HepG2 (cell line): Measurements from ENCODE around the gene CDC14B. TPM values are rescaled to one million over a fixed set of nuclear protein-coding genes. Genes with fewer than 3 reads are reported as not detected.

Experiments
- ATAC-seq: fragments of 200-7000 bp; cut with Tn5 transposase; 3 replicates; pipeline ENCODE4 v1.9.1; 2020; ENCODE audit warnings: mild to moderate bottlenecking, moderate library complexity
- BruUV-seq: library from RNA; stranded (reverse); fragments of 400-500 nt; replicated peaks from 2 replicates; lab custom pipeline; 2021; lab: Mats Ljungman, UMichigan
- CTCF ChIA-PET: fragments of 300-600 bp; formaldehyde crosslinking; extraction: SDS; loops from one replicate; lab custom pipeline; 2021; ENCODE audit warnings: low total read pairs, inconsistent platforms, low intra/inter-chr PET ratio; lab: Yijun Ruan, JAX
- POLR2A ChIA-PET: fragments of 350-600 bp; sonication (Branson Sonifier 250); formaldehyde crosslinking; loops from one replicate; lab custom pipeline; 2020; ENCODE audit warnings: antibody characterized with exemption, inconsistent platforms; lab: Yijun Ruan, JAX
- DNase-seq: peaks from one replicate; pipeline ENCODE4 v3.0.0-alpha.2; 2015; ENCODE audit warnings: low spot score
- FAIRE-seq: peaks from 3 replicates; lab custom pipeline; 2011; peaks lifted over from hg19 to GRCh38; lab: Jason Lieb, UNC
- H2AFZ ChIP-seq: one replicate; pipeline ENCODE4 v1.6.1; 2011; ENCODE audit warnings: low read length, inconsistent platforms
- H3K27ac ChIP-seq: fragments of 300-600 bp; 3 replicates; pipeline ENCODE4 v1.8.0; 2011; ENCODE audit warnings: mixed run types, mild to moderate bottlenecking, mixed read lengths, low read length, inconsistent platforms; ENCODE audit not compliant: insufficient read depth; ENCODE audit errors: extremely low read length
- H3K27me3 ChIP-seq, 2 experiments: fragments of 200-600 bp in 1 of 2; 2 replicates in 1 of 2; 3 replicates in 1 of 2; pipeline versions ENCODE4 v1.6.0 to v1.8.0; 2011; ENCODE audit warnings: low read length in 2 of 2, mild to moderate bottlenecking in 2 of 2, moderate library complexity in 2 of 2, inconsistent platforms in 1 of 2; ENCODE audit not compliant: insufficient read depth in 2 of 2, control insufficient read depth in 1 of 2
- H3K36me3 ChIP-seq, 2 experiments: fragments of 200-600 bp in 1 of 2; replicated peaks in 1 of 2; 2 replicates in 1 of 2; 3 replicates in 1 of 2; pipeline versions ENCODE4 v1.5.1 to v1.8.0; 2011; ENCODE audit warnings: low read length in 2 of 2, inconsistent platforms in 1 of 2; ENCODE audit not compliant: insufficient read depth in 2 of 2, control insufficient read depth in 1 of 2
- H3K4me1 ChIP-seq: 2 replicates; pipeline ENCODE4 v1.5.1; 2012; ENCODE audit warnings: low read length, inconsistent platforms; ENCODE audit not compliant: insufficient read depth
- H3K4me2 ChIP-seq: 2 replicates; pipeline ENCODE4 v1.6.0; 2011; ENCODE audit warnings: low read depth, low read length, inconsistent platforms
- H3K4me3 ChIP-seq, 3 experiments: fragments of 200-600 bp in 1 of 3; sonication (generic), shearing (Covaris generic) in 1 of 3; replicated peaks in 1 of 3; 2 replicates each; pipeline ENCODE4 v1.5.1; 2011 to 2016; ENCODE audit warnings: low read length in 3 of 3, inconsistent platforms in 2 of 3, low read depth in 2 of 3, mild to moderate bottlenecking in 2 of 3, control low read depth in 1 of 3, mixed read lengths in 1 of 3; ENCODE audit not compliant: insufficient read depth in 1 of 3
- H3K79me2 ChIP-seq: one replicate; pipeline ENCODE4 v1.6.1; 2011; ENCODE audit warnings: low read length, inconsistent platforms; ENCODE audit not compliant: insufficient read depth
- H3K9ac ChIP-seq: 2 replicates; pipeline ENCODE4 v1.6.0; 2011; ENCODE audit warnings: mild to moderate bottlenecking, low read depth, low read length, inconsistent platforms; ENCODE audit not compliant: insufficient read depth
- H3K9me3 ChIP-seq: 2 replicates; pipeline ENCODE4 v1.5.1; 2012; ENCODE audit warnings: mild to moderate bottlenecking, low read length
- H4K20me1 ChIP-seq: 2 replicates; pipeline ENCODE4 v1.6.0; 2011; ENCODE audit warnings: inconsistent platforms, mild to moderate bottlenecking, low read length, moderate library complexity; ENCODE audit not compliant: insufficient read depth
- RELA ChIP-seq: sonication (generic); formaldehyde crosslinking; IDR thresholded peaks from 2 replicates; pipeline ENCODE4 v1.4.0; 2020; ENCODE audit warnings: missing genetic modification reagents
- SMAD9 ChIP-seq: sonication (generic); formaldehyde crosslinking; IDR thresholded peaks from 2 replicates; pipeline ENCODE4 v1.5.1; 2020; ENCODE audit warnings: mild to moderate bottlenecking, missing genetic modification reagents
- STAT5B ChIP-seq: sonication (generic); formaldehyde crosslinking; IDR thresholded peaks from 2 replicates; pipeline ENCODE4 v1.4.0; 2020; ENCODE audit warnings: missing genetic modification reagents
- ZBTB49 ChIP-seq: sonication (generic); formaldehyde crosslinking; IDR thresholded peaks from 2 replicates; pipeline ENCODE4 v1.4.0; 2020; ENCODE audit warnings: missing genetic modification reagents, borderline replicate concordance
- ZNF280B ChIP-seq: sonication (generic); formaldehyde crosslinking; IDR thresholded peaks from 2 replicates; pipeline ENCODE4 v1.5.0; 2020; ENCODE audit warnings: missing genetic modification reagents, mild to moderate bottlenecking, borderline replicate concordance
- ZNF670 ChIP-seq: sonication (generic); formaldehyde crosslinking; IDR thresholded peaks from 2 replicates; pipeline ENCODE4 v1.8.0; 2022; ENCODE audit warnings: mild to moderate bottlenecking, missing genetic modification reagents, borderline replicate concordance
- ZNF7 ChIP-seq: IDR thresholded peaks from 2 replicates; pipeline ENCODE4 v1.6.1; 2016; ENCODE audit warnings: missing biosample characterization, missing genetic modification reagents
- ZNF720 ChIP-seq: sonication (generic); formaldehyde crosslinking; IDR thresholded peaks from 2 replicates; pipeline ENCODE4 v1.4.0; 2020; ENCODE audit warnings: missing genetic modification reagents
- WGBS: methylation state at CpG from one replicate; pipeline ENCODE4 v1.1.6; 2017; ENCODE audit warnings: low lambda C conversion rate; 5-methylcytosine and 5-hydroxymethylcytosine counted together
- in situ Hi-C: cut with HindIII; loops from 2 replicates; pipeline ENCODE4 v1.10.0; 2017; ENCODE audit warnings: low pct_unique_long_range_greater_than_20kb; ENCODE audit not compliant: extremely low pct_ligation_motif_present
- intact Hi-C: fragments of 100-400 bp; cut with micrococcal nuclease; formaldehyde crosslinking; loops from one replicate; pipeline ENCODE4 v1.10.0; 2022; ENCODE audit not compliant: unreplicated experiment
- polyA plus RNA-seq, 8 experiments: library from polyadenylated mRNA; depleted of rRNA in 3 of 8; stranded (reverse) in 7 of 8; unstranded in 1 of 8; fragments of >200 nt; fragmentation: Illumina TruSeq in 4 of 8; extraction: Trizol in 4 of 8; gene quantifications; 2 replicates each; pipeline versions ENCODE4 v1.2.1 to v1.2.3, GENCODE V29; 2011 to 2016; ENCODE audit warnings: low read depth in 4 of 8, missing spikeins in 1 of 8, mixed read lengths in 1 of 8; ENCODE audit not compliant: insufficient read depth in 1 of 8
- total RNA-seq, 5 experiments: library from RNA; depleted of rRNA; stranded (reverse); fragments of >200 nt; fragmentation: Illumina TruSeq; extraction: Trizol; gene quantifications; 2 replicates each; pipeline ENCODE4 v1.2.3, GENCODE V29; 2016; ENCODE audit warnings: low read depth in 1 of 5
- TF ChIP-seq, protein P1 (sequence below): sonication (generic); formaldehyde crosslinking; IDR thresholded peaks from 2 replicates; pipeline ENCODE4 v1.4.0; 2020; ENCODE audit warnings: missing genetic modification reagents, low read depth, mild to moderate bottlenecking, borderline replicate concordance
- TF ChIP-seq, protein P2 (sequence below): sonication (generic); formaldehyde crosslinking; IDR thresholded peaks from 2 replicates; pipeline ENCODE4 v1.4.0; 2020; ENCODE audit warnings: missing genetic modification reagents

The CDC14B gene
- total and polyA plus RNA-seq, 2 of the 13 experiments (the other 11 are each of a cell fraction or from before 2014, with no cell fraction given) = 25.8 to 33.3 TPM

GRCh38 chr9:96665789-96666188 is 46.1 kb upstream of the CDC14B start (continued):
- no peak for TF ChIP-seq ZNF720 (CRISPR knock-in tag)
- no peak for TF ChIP-seq RELA

DNA sequence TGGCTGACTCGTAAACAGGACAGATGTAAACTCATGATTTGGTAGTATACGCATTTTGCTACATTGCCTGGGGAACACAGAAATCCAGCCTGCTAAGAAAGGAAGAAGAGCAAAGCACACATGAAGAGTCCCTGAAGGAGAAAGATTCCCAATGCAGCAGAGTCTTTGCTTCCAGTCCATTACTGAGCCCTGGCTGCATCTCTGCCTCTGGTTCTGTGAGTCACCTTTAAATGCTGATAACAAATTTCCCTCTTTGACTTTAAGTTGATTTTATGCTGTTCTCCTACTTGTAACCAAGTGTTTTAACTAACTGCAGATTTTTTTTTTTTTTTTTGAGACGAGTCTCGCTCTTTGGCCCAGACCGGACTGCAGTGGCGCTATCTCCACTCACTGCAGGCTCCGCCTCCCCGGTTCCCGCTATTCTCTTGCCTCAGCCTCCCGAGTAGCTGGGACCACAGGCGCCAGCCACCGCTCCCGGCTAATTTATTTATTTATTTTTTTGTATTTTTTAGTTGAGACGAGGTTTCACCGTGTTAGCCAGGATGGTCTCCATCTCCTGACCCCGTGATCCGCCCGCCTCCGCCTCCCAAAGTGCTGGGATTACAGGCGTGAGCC is 44.0 kb upstream of the CDC14B start:
- no peak for DNase-seq
- no peaks in the 10 kb centered on the region for H3K9me3 ChIP-seq
- no peaks in the 10 kb centered on the region for H3K27me3 ChIP-seq
- TF ChIP-seq STAT5B (no peak), ZNF280B (no peak), ZNF7 (no peak), ZNF670 (CRISPR knock-in tag) (no peak), ZBTB49 (CRISPR knock-in tag) (no peak), SMAD9 (CRISPR knock-in tag) (no peak)
- TF ChIP-seq, protein P1, sequence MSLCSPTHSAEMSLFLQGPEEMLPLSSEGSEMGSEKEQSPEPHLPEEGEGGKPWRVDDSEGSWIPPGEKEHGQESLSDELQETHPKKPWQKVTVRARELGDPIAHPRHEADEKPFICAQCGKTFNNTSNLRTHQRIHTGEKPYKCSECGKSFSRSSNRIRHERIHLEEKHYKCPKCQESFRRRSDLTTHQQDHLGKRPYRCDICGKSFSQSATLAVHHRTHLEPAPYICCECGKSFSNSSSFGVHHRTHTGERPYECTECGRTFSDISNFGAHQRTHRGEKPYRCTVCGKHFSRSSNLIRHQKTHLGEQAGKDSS (CRISPR knock-in tag) = no peak
- TF ChIP-seq, protein P2, sequence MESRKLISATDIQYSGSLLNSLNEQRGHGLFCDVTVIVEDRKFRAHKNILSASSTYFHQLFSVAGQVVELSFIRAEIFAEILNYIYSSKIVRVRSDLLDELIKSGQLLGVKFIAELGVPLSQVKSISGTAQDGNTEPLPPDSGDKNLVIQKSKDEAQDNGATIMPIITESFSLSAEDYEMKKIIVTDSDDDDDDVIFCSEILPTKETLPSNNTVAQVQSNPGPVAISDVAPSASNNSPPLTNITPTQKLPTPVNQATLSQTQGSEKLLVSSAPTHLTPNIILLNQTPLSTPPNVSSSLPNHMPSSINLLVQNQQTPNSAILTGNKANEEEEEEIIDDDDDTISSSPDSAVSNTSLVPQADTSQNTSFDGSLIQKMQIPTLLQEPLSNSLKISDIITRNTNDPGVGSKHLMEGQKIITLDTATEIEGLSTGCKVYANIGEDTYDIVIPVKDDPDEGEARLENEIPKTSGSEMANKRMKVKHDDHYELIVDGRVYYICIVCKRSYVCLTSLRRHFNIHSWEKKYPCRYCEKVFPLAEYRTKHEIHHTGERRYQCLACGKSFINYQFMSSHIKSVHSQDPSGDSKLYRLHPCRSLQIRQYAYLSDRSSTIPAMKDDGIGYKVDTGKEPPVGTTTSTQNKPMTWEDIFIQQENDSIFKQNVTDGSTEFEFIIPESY (CRISPR knock-in tag) = peak; percentile 49; the same call in 1 of the 2 replicates
- BruUV-seq = no TSS peak
- no peak overlapping the region for H2AFZ ChIP-seq
- no peaks in the 10 kb centered on the region for H3K36me3 ChIP-seq
- H3K27ac ChIP-seq = no peak overlapping the region
- POLR2A ChIA-PET = no interaction called here
- CTCF ChIA-PET = no interaction called here
- intact Hi-C loops (no loop called here), in situ Hi-C loops (loop anchor here (25.0 kb wide), 1 partner anchor 326 kb away; no protein-coding TSS in a partner anchor)
- no peaks in the 10 kb centered on the region for H4K20me1 ChIP-seq
- no peaks in the 10 kb centered on the region for H3K79me2 ChIP-seq
- no peak for ATAC-seq
- peaks cover 53% of the 10 kb centered on the region for H3K4me1 ChIP-seq
- FAIRE-seq = no peak
- 80% methylated on average over 20 of the region's 20 CpGs for WGBS
- H3K9ac ChIP-seq = no peak overlapping the region
- H3K4me3 ChIP-seq = no peak overlapping the region
- H3K4me2 ChIP-seq = no peak overlapping the region
